Measurements from ENCODE around the gene MAN1C1.
"Not testable (repeated sequence)": the region's sequence is repeated elsewhere in the genome, so short reads cannot be mapped to it uniquely, and the experiment has no call there.

MAN1C1 gene

DNA sequence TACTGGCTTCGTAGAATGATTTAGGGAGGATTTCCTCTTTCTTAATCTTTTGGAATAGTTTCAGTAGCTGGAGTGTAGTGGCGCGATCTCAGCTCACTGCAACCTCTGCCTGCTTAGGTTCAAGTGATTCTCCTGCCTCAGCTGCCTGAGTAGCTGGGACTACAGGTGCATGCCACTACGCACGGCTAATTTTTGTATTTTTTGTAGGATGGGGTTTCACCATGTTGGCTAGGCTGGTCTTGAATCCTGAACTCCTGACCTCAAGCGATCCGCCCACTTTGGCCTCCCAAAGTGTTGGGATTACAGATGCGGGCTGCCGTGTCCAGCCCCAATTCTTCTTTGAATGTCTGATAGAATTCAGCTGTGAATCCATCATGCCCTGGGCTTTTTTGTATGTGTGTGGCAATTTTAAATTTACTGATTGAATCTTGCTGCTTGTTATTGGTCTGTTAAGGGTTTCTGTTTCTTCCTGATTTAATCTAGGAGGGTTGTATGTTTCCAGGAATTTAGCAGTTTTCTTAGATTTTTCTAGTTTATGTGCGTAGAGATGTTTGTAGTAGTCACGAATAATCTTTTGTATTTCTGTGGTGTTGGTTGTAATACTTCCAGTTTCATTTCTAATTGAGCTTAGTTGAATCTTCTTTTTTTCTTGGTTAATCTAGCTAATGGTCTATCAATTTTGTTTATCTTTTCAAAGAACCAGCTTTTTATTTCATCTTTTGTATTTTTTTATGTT is 15.3 kb downstream of the MAN1C1 start:
- no peak for DNase-seq

DNA sequence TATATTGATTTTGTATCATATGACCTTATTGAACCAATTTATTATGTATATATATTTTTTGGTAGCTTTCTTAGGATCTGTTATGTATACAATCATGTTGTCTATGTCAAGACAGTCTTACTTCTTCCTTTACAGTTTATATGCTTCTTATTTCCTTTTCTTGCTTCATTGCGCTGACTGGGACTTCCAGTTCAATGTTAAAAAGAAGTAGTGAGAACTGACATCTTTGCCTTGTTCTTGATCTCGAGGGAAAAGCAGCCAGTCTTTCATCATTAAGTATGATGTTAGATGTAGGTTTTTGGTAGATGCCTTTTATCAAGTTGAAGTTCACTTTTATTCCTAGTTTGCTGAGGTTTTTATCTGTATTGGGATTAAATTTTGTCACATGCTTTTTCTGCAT is 17.5 kb downstream of the MAN1C1 start:
- DNase-seq, result no peak

DNA sequence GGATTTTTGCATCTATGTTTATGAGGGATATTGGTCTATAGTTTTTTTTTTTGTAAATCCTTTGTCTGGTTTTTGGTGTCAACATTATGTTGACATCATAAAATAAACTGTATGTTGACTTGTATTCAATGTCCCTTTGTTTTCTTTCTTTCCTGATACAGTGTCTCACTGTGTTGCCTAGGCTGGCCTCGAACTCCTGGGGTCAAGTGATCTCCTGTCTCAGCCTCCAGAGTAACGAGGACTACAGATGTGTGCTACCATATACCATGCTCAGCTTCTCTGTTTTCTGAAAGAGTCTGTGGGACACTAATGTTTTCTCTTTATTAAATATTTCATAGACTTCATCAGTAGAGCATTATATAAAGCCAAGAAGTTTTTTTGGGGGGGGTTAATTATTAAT is 18.3 kb downstream of the MAN1C1 start:
- no peak for DNase-seq

DNA sequence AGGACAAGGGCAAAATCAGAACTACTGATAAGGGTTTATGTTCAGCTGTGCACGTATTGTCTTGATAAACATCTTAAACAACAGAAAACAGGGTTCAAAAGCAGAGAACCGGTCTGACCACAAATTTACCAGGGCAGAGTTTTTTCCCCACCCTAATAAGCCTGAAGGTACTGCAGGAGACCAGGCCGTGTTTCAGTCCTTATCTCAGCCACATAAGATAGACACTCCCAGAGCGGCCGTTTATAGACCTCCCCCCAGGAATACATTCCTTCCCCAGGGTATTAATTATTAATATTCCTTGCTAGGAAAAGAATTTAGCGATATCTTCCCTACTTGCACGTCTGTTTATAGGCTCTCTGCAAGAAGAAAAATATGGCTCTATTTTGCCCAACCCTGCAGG is 19.6 kb downstream of the MAN1C1 start:
- not testable (repeated sequence) for DNase-seq

DNA sequence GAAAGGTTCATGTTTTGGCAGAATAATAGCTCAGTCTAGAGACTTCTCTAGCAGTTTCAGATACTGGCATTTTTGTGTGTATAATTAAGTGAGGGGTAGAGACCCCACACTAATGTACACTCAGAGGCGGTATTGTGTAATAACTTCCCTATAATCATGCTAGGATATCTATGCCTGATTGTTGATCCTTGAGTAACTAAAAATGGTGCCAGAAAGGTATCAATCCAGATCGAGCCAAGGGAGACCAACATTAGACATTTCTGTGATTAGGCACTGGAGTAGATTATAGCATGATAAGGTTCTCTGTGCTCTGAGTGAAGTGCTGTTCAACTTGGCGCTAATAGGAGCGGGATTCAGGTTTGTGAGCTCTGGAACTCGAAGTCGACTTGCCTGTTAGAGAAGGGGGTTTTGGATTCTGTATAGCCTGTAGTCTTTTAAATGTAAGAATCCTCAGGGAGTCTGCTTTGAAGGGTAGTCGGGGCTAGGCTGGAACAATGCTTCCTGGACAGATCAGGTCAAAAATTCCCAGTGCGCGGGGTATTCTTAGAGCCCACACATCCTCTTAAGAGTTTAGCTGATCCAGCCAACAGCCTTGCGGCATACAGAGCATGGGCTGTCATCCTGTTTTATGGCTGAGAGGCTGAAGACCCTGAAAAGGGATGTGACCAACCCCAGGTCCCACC is 24.2 kb downstream of the MAN1C1 start:
- no peak for DNase-seq

DNA sequence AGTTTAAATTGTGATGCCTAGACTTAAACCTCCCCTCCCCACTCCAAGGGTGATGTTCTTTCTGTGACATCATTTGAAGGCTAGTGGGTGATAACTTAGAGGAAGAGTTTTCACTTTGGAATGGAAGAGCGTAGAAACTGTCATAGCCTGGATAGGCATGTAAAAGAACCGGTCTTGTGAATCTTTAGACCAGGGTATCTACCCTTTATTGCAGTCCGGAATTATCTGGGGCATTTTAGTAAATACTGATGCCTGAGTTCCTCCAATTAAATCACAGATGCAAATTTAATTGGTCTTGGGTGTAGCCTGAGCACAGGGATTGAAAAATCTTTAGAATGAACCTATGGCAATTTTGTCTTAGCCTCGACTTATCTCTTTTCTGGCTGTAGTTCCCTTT is 24.7 kb downstream of the MAN1C1 start:
- no peak for DNase-seq

DNA sequence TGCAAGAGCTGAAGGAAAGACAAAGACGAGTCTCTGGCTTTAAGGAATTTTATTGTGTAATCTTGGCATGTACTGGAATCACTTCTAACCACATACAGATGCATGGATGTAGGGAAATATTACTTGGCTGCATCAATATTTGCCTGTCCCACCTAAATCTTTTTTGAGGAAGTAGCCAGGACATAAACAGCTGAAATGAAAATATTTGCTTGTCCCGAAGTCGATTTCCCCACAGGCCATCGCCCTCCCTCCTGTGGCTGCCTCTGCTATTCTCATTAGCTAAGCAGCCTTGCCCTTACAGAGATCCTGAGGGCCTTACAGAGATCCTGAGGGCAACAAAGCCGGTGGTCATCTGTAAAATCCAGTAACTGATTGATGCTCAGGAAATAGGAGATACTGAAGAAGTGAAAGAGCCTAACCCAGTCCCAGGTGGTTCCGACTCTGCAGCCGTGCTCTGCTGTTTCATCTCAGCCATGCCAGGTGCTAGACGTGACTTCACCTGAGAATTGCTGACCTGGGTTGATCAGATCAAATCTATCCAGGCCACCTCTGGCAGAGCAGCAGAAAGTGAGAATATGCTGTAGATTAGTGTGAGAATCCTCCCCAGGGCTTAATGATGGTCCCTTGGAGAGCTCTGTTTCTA is 25.5 kb downstream of the MAN1C1 start:
- no peak for DNase-seq

DNA sequence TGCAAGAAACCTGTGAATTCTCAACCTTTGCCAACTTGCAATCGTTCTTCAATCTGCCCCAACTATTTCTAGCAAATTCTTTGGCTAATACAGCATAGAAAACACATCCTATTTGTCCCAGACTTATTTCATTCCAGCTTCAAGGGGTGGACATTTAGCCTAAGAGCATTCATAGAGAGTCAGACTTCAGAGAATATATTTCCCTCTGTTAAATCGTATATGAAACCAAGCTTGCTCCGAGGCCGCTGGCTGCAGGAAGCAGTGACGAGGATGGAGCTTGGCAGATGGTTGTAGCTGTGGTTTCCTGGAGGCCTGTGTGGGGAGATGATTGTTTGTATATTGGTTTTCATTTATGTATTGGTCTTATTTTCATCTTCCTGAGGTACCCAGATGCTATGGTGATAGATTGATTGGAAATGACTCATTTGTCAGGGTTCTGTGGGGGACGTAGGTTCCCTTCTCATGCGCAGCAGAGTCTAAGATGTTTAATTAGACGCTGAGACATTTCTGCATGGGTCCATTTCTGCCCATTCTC is 26.1 kb downstream of the MAN1C1 start:
- DNase-seq, result peak in 2 of 56 donors; percentile 29

DNA sequence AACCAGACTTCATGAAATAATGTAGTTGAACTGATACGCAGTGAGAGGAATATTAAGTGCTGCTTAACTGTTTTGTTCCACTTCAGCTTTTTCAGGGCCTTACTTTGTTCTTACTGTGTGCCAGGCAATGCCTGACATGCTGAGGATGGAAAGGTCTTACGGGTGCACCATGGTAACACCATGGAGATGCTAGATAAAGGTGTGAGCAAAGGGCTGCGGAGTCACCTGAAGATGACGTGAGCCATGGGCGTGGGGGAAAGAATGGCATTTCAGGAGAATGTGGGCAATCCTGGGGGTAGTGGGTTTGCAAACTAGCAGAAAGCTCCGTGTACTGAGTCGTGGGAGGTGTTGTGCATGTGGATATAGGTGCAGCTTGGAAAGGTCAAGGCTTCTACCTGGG is 27.3 kb downstream of the MAN1C1 start:
- DNase-seq, result no peak

DNA sequence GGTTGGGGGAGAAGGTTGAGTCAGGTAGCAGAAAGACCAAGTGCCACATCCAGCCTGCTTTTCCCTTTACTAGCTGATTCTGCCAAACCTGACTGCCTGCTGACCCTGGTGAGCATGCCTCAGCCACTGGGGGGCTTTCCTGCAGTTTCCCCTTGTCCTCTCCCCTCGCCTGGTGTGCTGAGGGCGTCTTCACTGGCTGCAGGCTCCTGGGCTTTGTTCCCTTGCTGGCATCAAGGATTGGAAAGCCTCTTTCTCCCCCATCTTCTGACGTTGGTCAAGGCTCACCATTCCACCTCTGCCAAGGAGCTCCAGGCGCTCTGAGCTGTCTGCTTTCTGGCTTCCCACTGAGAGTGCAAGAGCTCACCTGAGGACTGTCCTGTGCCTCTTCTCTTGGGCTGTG is 28.4 kb downstream of the MAN1C1 start:
- DNase-seq, result no peak

DNA sequence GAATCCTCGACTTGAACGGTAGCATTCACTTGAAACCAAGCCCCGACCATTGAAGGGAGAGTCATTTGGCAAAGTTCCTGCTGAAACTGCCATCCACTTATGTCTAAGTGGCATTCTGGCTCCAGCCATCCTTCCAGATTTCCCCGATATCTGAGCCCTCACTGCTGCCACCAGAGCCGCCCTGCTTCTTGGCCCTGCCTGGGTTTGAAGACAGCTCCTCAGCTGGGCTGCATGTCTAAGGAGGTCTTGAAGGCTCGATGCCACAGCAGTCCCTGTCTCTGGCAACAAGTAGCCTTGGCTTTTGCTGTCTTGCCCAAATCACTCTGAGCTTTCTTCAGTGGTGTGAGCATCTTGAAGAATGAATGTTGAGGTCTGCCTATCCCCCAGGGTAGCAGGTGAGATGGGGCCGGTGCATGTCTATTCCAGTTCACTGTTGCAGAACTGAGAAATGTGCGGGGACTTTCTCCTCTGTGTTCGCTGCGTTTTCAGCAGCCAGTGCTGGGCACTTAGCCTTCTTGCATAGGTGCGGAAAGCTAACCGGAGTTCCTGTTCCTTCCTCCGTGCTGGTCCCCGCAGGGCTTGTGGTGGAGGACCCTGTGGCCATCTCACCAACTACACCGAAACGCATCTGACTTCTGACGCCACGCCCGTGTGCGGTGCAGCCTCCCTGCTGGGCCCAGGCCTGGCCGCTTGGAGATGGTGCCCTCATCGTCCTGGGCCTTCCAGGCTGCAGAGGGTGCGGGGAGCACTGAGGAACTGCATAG is 29.2 kb downstream of the MAN1C1 start:
- DNase-seq, result no peak

DNA sequence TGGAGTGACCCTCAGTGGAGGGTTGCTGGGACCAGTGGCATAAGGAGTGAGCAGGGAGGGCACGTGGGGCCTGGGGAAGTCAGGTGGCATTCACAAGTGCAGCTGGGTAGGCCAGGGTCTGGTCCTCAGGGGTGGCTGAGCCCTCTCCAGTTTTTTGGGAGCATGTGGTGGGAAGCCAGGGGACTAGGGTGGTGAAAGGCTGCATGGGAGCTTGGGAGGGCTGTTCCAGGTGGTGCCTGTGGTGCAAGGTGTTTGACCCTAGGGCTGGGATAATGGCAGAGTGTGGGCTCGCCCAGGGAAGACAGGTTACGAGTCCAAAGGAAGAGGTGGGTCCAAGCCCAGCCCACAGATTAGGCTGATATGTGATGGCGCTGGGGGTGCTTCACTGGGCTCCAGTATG is 30.5 kb downstream of the MAN1C1 start:
- no peak for DNase-seq

DNA sequence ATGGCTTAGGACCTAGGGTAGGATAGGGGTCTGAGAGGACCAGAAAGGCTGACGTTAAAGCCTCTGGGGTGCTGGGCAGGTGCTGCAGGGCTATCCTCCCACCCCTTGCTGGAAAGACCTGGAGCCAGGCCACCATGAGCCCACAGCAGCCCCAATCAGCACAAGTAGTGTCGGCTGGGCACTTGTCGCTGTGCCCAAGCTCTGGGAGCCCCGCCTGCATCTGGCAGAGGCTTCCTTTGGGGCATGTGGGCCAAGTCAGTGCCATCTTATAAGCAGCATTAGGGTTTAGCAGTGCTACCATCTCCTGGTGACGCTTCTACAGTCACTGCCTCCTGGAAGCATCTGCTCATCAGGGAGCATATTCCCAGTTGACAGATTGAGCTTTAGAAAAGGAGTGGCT is 31.3 kb downstream of the MAN1C1 start:
- no peak for DNase-seq

DNA sequence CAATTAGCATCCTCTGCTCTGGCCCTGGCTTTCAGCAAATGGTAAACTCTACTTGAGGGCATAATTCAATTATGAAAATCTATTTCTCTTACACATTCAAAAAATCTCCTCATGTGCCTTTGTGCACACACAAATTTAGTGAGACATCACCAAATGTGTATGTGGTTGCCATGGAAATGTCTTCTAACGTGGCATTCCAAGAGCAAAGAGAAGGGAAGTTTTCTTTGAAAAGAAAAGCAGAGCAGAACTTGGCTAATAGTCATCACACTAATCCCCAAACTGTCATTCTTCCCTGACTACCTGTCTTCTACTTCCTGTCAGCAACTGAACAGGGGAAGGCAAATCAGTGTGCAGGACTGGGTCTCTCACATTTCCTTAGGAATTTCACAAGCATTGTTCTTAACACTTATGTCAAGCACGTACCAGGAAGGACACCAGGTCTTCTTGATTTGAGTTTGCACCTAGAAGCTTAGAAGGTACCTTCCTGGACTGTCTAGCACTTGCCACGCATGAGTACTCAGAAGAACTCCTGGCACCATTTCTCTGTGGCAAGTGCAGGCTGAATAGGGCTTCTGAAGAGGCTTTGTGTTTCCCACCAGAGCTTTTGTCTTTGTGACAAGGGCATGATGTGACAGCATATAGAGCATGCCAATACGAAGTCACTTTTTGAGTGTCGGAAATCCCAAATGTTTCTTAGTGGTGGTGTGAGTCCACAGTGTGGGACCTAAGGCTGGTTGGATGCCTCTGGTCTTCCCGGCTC is 32.3 kb downstream of the MAN1C1 start:
- DNase-seq, result peak in 6 of 56 donors; percentile 14 to 40 (median 21)

DNA sequence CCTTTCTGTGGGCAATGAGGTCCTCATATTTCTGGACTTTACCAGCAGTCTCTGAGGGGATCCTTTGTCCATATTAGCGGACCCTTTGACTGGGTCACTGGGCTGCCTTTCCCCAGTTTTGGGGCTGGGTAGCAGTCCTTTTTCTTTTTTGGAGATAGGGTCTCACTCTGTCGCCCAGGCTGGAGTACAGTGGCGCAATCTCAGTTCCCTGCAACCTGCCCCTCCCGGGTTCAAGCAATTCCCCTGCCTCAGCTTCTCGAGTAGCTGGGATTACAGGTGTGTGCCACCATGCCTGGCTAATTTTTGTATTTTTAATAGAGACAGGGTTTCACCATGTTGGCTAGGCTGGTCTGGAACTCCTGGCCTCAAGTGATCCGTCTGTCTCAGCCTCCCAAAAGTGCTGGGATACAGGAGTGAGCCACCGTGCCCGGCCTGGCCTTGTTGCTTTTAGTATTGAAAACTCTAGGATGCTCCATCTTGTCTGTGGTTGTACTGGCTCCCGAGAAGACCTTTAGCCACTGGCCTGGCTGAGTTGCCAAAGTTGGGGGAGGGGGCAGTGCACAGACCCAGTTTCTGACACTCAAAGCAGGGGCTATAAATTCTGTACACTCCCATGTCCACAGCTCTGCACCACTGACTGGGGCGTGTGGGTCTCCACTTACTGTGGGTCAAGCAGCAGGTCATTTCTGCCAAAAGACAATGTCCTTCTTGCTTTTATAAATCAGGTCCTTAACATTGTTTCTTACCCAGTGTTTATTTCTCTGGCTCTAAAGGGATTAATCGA is 33.1 kb downstream of the MAN1C1 start:
- no peak for DNase-seq

DNA sequence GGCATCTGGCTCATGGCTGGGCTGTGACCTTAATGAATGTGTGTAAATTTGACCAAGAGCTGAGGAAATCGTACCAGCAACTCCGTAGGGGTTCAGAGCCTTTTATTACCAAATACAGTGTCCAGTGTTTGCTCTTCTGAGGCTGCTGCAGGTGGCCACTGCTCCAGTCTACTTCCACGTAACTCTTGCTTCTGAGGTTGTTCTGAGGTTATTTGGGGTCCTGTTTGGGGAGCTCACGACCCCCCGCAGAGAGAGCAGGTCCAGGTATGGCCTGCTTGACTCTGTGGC is 33.6 kb downstream of the MAN1C1 start:
- no peak for DNase-seq

DNA sequence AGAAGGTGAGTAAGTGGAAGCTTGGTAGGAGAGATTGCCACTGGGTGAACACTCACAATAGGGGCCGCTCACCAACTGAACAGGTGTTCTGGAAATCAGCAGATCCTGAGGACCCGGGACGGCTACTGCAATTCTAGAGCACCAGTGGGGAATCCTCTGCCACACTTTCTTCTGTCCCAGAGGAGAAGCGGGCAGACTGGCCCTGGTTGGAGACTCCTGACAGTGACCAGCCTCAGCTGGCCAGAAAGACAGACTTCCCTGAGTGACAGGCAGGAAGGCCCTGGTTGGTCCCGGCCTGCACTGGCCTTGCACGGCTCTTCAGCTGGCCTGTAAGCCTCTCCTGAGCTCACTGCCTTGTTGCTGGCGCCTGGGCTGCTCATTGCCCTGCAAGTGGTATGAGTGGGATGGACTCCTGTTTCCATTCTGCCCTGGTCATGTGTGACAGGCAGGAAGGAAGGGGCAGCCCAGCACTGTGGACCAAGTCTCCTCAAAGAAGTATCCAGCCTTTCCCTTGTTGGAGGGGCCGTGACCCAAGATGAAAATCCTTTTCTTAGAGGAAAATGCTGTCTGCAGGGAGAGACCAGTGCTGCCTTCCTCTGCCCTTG is 34.5 kb downstream of the MAN1C1 start:
- no peak for DNase-seq

DNA sequence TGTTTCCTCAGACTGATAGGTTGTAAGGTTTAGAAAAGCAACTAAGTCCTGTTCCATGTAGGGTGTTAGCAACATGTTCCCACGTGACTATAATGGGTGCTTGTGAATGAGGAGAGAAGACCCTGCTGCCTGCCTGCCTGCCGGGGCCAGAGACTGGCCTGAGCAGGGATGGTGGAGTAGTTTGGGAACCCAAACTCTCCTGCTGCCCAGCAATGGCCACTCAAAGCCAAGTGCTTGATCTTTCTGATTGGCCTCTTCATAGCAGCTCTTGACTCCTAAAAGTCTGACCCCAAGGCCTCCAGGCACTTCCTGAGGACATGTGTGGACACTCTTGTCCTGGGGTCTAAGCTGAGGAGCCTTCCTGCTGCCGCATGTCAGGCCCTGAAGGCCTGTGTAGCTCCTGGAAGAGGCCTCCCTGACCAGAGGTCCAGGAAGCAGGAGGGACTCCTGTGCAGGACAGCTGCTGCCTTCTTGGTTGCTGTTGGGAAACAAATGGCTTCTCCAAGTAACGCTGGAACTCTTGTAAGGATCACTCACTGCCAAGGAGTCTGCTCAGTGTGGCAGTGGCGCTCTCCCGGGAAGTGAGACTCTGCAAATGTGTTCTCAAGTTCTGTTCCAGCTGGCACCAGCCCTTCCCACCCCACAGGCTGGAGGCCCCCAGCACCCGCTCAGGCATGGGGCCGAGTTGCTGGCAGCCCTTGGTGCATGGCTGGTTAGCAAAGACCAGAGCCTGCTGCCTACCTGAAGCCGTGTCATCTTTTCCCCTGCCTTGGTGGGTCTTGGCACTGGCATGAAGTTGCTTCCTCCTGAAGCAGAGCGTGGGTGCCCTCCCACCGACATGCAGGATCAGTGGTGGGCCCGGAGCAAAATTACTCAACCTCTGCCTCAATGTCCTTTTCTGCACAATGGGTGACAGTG is 35.5 kb downstream of the MAN1C1 start:
- DNase-seq, result peak in 29 of 56 donors; percentile 18 to 74 (median 44)

DNA sequence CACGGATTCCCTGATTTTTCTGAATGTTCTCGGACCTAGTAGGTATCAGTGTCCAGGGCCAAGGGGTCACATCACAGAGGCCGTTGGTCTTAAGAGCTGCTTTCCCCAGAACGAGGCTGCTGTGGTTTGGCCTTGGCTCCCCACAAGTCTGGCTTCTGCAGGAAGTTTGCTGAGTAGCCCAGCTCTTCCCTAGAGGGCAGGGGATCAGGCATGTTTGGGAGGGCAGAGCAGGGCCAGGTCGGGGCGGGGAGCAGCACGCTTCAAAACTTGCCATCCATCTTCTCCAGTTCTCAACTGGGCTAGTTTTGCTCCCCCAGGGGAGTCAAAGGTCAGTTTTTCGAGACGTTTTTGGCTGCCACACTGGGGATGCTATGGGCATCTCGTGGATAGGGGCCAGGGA is 37.0 kb downstream of the MAN1C1 start:
- no peak for DNase-seq

Measured in amygdala (tissue), 56 donors.